Inferior parietal cortex (tissue), 1 donor: Measurements from ENCODE around the gene DRAM1.

Experiments
- DNase-seq: peaks from one replicate; pipeline ENCODE4 v3.0.0-alpha.2; 2016; ENCODE audit errors: extremely low spot score

The DRAM1 gene

GRCh38 chr12:101941306-101942249 is 64.2 kb downstream of the DRAM1 start:
- DNase-seq: no peak

- no peak for DNase-seq
Observed at GRCh38 chr12:101942250-101942605, 64.8 kb downstream of the DRAM1 start.

GRCh38 chr12:101945369-101946232 is 68.2 kb downstream of the DRAM1 start:
- no peak for DNase-seq

- DNase-seq: no peak
Observed at GRCh38 chr12:101946233-101946611, 68.8 kb downstream of the DRAM1 start.

- DNase-seq: no peak
Observed at GRCh38 chr12:101947316-101947715, 69.9 kb downstream of the DRAM1 start.

GRCh38 chr12:101948365-101948764 is 71.0 kb downstream of the DRAM1 start:
- DNase-seq: no peak

- DNase-seq: no peak
Observed at GRCh38 chr12:101951002-101951670, 73.8 kb downstream of the DRAM1 start.

GRCh38 chr12:101954113-101954512 is 76.7 kb downstream of the DRAM1 start:
- DNase-seq: no peak

- DNase-seq: no peak
Observed at GRCh38 chr12:101954676-101955075, 77.3 kb downstream of the DRAM1 start.

- DNase-seq: no peak
Observed at GRCh38 chr12:101957252-101957959, 80.0 kb downstream of the DRAM1 start.

- DNase-seq: no peak
Observed at GRCh38 chr12:101959607-101960006, 82.2 kb downstream of the DRAM1 start.

GRCh38 chr12:101962486-101962885 is 85.1 kb downstream of the DRAM1 start:
- DNase-seq: no peak

- no peak for DNase-seq
Observed at GRCh38 chr12:101963697-101964096, 86.3 kb downstream of the DRAM1 start.

- no peak for DNase-seq
Observed at GRCh38 chr12:101966496-101966895, 89.1 kb downstream of the DRAM1 start.

- DNase-seq: no peak
Observed at GRCh38 chr12:101967506-101967905, 90.1 kb downstream of the DRAM1 start.

- DNase-seq: no peak
Observed at GRCh38 chr12:101968770-101969169, 91.4 kb downstream of the DRAM1 start.
